K562 (cell line): ENCODE data around the gene ADK. TPM values are rescaled to one million over a fixed set of nuclear protein-coding genes. Genes with fewer than 3 reads are reported as not detected.
A peak's percentile ranks its signal among the peaks of the same experiment; 100 is the strongest.

ENCODE experiments used
- ATAC-seq: fragments of 200-7000 bp; cut with Tn5 transposase; 3 replicates; pipeline ENCODE4 v1.9.1; 2020; ENCODE audit warnings: moderate library complexity
- BruUV-seq: library from RNA; stranded (reverse); fragments of 400-500 nt; replicated peaks from 2 replicates; lab custom pipeline; 2021; lab: Mats Ljungman, UMichigan
- CTCF ChIA-PET: fragments of 300-600 bp; formaldehyde crosslinking; extraction: SDS; loops from one replicate; lab custom pipeline; 2021; ENCODE audit warnings: low intra/inter-chr PET ratio; lab: Yijun Ruan, JAX
- POLR2A ChIA-PET: fragments of 300-600, 350-650 bp; sonication (Branson Sonifier 250); formaldehyde crosslinking; extraction: SDS; loops from one replicate; lab custom pipeline; 2021; ENCODE audit warnings: antibody characterized with exemption, inconsistent platforms; lab: Yijun Ruan, JAX
- DNase-seq, 4 experiments: peaks; one replicate each; pipeline versions ENCODE4 v3.0.0 to v3.0.0-alpha.2; 2011 to 2018; ENCODE audit warnings: low spot score in 3 of 4, mixed read lengths in 3 of 4; ENCODE audit errors: extremely low read depth in 1 of 4
- FAIRE-seq: peaks from 2 replicates; lab custom pipeline; 2011; peaks lifted over from hg19 to GRCh38; lab: Jason Lieb, UNC
- H2AFZ ChIP-seq: 2 replicates; pipeline ENCODE4 v1.6.0; 2011; ENCODE audit warnings: low read depth, low read length, control low read depth, inconsistent platforms
- H3K27ac ChIP-seq: fragments of 200-600 bp; 3 replicates; pipeline ENCODE4 v1.8.0; 2011; ENCODE audit warnings: low read depth, mild to moderate bottlenecking, control low read depth, inconsistent platforms, low read length, moderate library complexity, mixed read lengths; ENCODE audit errors: extremely low read depth
- H3K27me3 ChIP-seq, 2 experiments: fragments of 300-600 bp in 1 of 2; 2 replicates in 1 of 2; 3 replicates in 1 of 2; pipeline versions ENCODE4 v1.6.0 to v1.8.0; 2011; ENCODE audit warnings: inconsistent platforms in 2 of 2, low read length in 2 of 2, mild to moderate bottlenecking in 1 of 2, mixed read lengths in 1 of 2, moderate library complexity in 1 of 2; ENCODE audit not compliant: control insufficient read depth in 2 of 2, insufficient read depth in 2 of 2
- H3K36me3 ChIP-seq: fragments of 300-600 bp; 3 replicates; pipeline ENCODE4 v1.8.0; 2011; ENCODE audit warnings: mild to moderate bottlenecking, low read length, inconsistent platforms; ENCODE audit not compliant: control insufficient read depth, insufficient read depth
- H3K4me1 ChIP-seq, 2 experiments: fragments of 200-600 bp in 1 of 2; replicated peaks in 1 of 2; 2 replicates in 1 of 2; 3 replicates in 1 of 2; pipeline versions ENCODE4 v1.5.1 to v1.8.0; 2011; ENCODE audit warnings: inconsistent platforms in 2 of 2, low read length in 2 of 2, mild to moderate bottlenecking in 1 of 2, mixed read lengths in 1 of 2, moderate library complexity in 1 of 2; ENCODE audit not compliant: control insufficient read depth in 2 of 2, insufficient read depth in 2 of 2
- H3K4me2 ChIP-seq: 2 replicates; pipeline ENCODE4 v1.6.1; 2011; ENCODE audit warnings: low read length, control low read depth, inconsistent platforms, mixed read lengths; ENCODE audit not compliant: insufficient read depth
- H3K4me3 ChIP-seq: fragments of 200-600 bp; sonication (generic), shearing (Covaris generic); 2 replicates; pipeline ENCODE4 v1.5.1; 2016; ENCODE audit warnings: control low read depth, inconsistent platforms
- H3K79me2 ChIP-seq: fragments of 200-600 bp; 3 replicates; pipeline ENCODE4 v1.8.0; 2011; ENCODE audit warnings: low read length, inconsistent platforms; ENCODE audit not compliant: control insufficient read depth, insufficient read depth
- H3K9ac ChIP-seq, 2 experiments: 2 replicates each; pipeline versions ENCODE4 v1.6.0 to v1.6.1; 2011; ENCODE audit warnings: low read depth in 2 of 2, low read length in 2 of 2, control low read depth in 1 of 2, inconsistent platforms in 1 of 2, mild to moderate bottlenecking in 1 of 2, mixed read lengths in 1 of 2; ENCODE audit not compliant: insufficient read depth in 1 of 2
- H3K9me1 ChIP-seq: one replicate; pipeline ENCODE4 v1.6.0; 2011; ENCODE audit warnings: inconsistent platforms, mild to moderate bottlenecking, low read length, moderate library complexity; ENCODE audit not compliant: control insufficient read depth, insufficient read depth
- H3K9me3 ChIP-seq: replicated peaks from 2 replicates; pipeline ENCODE4 v1.5.1; 2011; ENCODE audit warnings: low read depth, low read length, inconsistent platforms; ENCODE audit not compliant: control insufficient read depth, insufficient read depth
- H4K20me1 ChIP-seq: replicated peaks from 2 replicates; pipeline ENCODE4 v1.6.1; 2011; ENCODE audit warnings: low read length, inconsistent platforms, mixed read lengths; ENCODE audit not compliant: control insufficient read depth, insufficient read depth
- ATF1 ChIP-seq, 2 experiments: fragments of 450-650 bp in 1 of 2; IDR thresholded peaks; 2 replicates each; pipeline ENCODE4 v1.6.1; 2016; ENCODE audit warnings: missing compliant biosample characterization in 1 of 2, missing genetic modification characterization in 1 of 2
- CBFB ChIP-seq: sonication (generic); formaldehyde crosslinking; IDR thresholded peaks from 2 replicates; pipeline ENCODE4 v1.4.0; 2020; ENCODE audit warnings: mild to moderate bottlenecking, missing genetic modification reagents
- ELF4 ChIP-seq: fragments of 450-650 bp; formaldehyde crosslinking; IDR thresholded peaks from 2 replicates; pipeline ENCODE4 v1.4.0; 2022; ENCODE audit warnings: missing genetic modification characterization
- ETS2 ChIP-seq: IDR thresholded peaks from 2 replicates; pipeline ENCODE4 v1.6.1; 2016; ENCODE audit warnings: borderline replicate concordance, missing genetic modification characterization, mild to moderate bottlenecking, moderate library complexity, missing compliant biosample characterization; ENCODE audit not compliant: poor library complexity, severe bottlenecking
- HDAC8 ChIP-seq: fragments of 450-650 bp; IDR thresholded peaks from 2 replicates; pipeline ENCODE4 v1.6.1; 2016; ENCODE audit warnings: mild to moderate bottlenecking, missing genetic modification characterization, moderate library complexity, missing compliant biosample characterization
- MTF1 ChIP-seq: fragments of 250-450 bp; sonication (Bioruptor Pico); IDR thresholded peaks from 2 replicates; pipeline ENCODE4 v1.9.0; 2021; ENCODE audit warnings: moderate library complexity, mild to moderate bottlenecking, inconsistent platforms, borderline replicate concordance
- RBM39 ChIP-seq: fragments of 200-400 bp; formaldehyde crosslinking; optimal IDR thresholded peaks from 2 replicates; pipeline ENCODE3; 2018; ENCODE audit warnings: low read depth, low read length
- RNF2 ChIP-seq: sonication (generic); IDR thresholded peaks from 2 replicates; pipeline ENCODE4 v1.6.1; 2016
- TEAD2 ChIP-seq: fragments of 450-650 bp; IDR thresholded peaks from 2 replicates; pipeline ENCODE4 v1.6.1; 2016; ENCODE audit warnings: missing genetic modification characterization, control low read depth, missing compliant biosample characterization
- WGBS: fragments of 100-300 bp; shearing (Covaris generic); methylation state at CpG from one replicate; pipeline ENCODE4 v1.1.6; 2016; ENCODE audit warnings: low coverage, mixed read lengths; ENCODE audit not compliant: insufficient coverage; ENCODE audit errors: missing lambda C conversion rate; 5-methylcytosine and 5-hydroxymethylcytosine counted together
- in situ Hi-C: fragments of 300-500 bp; cut with MboI; formaldehyde crosslinking; loops from 4 replicates; pipeline ENCODE4 v1.15.0; 2018; ENCODE audit warnings: inconsistent platforms, mixed read lengths
- intact Hi-C: fragments of 100-400 bp; cut with micrococcal nuclease; formaldehyde crosslinking; loops from 2 replicates; pipeline ENCODE4 v1.14.2; 2022
- polyA plus RNA-seq, 8 experiments: library from polyadenylated mRNA; depleted of rRNA in 4 of 8; stranded (reverse) in 5 of 8; unstranded in 3 of 8; fragments of >200 nt; fragmentation: Nextera tagmentation in 2 of 8; fragmentation: Illumina TruSeq in 1 of 8; extraction: Ambion mirVana in 2 of 8; extraction: Trizol in 1 of 8; gene quantifications; 2 replicates each; pipeline versions ENCODE4 v1.2.1 to v1.2.3, GENCODE V29; 2011 to 2014; ENCODE audit warnings: inconsistent platforms in 1 of 8, missing spikeins in 1 of 8
- total RNA-seq, 7 experiments: library from RNA; depleted of rRNA in 6 of 7; stranded (reverse); fragments of >200 nt in 6 of 7; fragmentation: Illumina TruSeq in 2 of 7; extraction: Trizol in 2 of 7; gene quantifications; 2 replicates each; pipeline versions ENCODE4 v1.2.1 to v1.2.3, GENCODE V29; 2011 to 2021; ENCODE audit warnings: low replicate concordance in 1 of 7
- TF ChIP-seq, protein P1 (sequence below): IDR thresholded peaks from 2 replicates; pipeline ENCODE4 v1.6.1; 2014; ENCODE audit warnings: antibody characterized with exemption
- TF ChIP-seq, protein P2 (sequence below), 2 experiments: fragments of 450-650 bp in 1 of 2; sonication (generic) in 1 of 2; formaldehyde crosslinking in 1 of 2; IDR thresholded peaks in 1 of 2; conservative IDR thresholded peaks in 1 of 2; 2 replicates each; pipeline versions ENCODE4 v1.6.1 to v1.8.1; 2016 to 2023; ENCODE audit warnings: mild to moderate bottlenecking in 2 of 2, moderate library complexity in 2 of 2, inconsistent platforms in 1 of 2, missing genetic modification reagents in 1 of 2
- TF ChIP-seq, protein P3 (sequence below): sonication (generic); formaldehyde crosslinking; IDR thresholded peaks from 2 replicates; pipeline ENCODE4 v1.8.1; 2023; ENCODE audit warnings: mild to moderate bottlenecking, missing genetic modification reagents
- TF ChIP-seq, protein P4 (sequence below): fragments of 250-450 bp; sonication (Bioruptor Pico); IDR thresholded peaks from 2 replicates; pipeline ENCODE4 v1.8.0; 2022; ENCODE audit warnings: moderate library complexity, mild to moderate bottlenecking, inconsistent platforms
- TF ChIP-seq, protein P5 (sequence below): sonication (generic); formaldehyde crosslinking; IDR thresholded peaks from 2 replicates; pipeline ENCODE4 v1.8.0; 2022; ENCODE audit warnings: mild to moderate bottlenecking, low read depth, missing genetic modification reagents

ADK gene
- total and polyA plus RNA-seq, 9 of the 15 experiments (the other 6 are each of a cell fraction or from before 2014, with no cell fraction given) = 54.2 to 97.8 (median 73.6) TPM

DNA sequence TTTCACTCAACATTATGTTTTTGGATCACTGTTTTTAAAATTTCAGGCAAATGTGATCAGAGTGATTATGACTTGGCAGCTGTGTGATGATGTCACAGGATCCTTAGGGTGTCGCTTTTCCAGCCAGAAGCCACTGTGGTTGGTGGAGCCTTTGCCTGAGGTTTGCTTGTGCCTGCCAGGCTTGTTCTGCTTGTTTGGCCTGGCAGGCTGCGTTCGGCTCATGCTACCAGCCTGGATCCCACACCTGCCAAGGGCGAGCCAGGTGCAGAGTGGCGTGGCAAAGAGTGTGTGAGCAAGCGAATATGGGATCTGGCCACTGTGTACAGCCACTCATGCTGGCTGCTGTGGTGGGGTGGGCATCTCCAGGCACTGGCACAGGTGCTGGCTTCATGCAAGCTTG, 55.7 kb downstream of the ADK start:
- Histone ChIP-seq H2AFZ (no peak overlapping the region), H3K9me3 (no peaks in the 10 kb centered on the region), H3K27me3 (no peaks in the 10 kb centered on the region), H3K4me2 (no peak overlapping the region), H3K79me2 (peaks cover 10% of the 10 kb centered on the region; the same call in 2 of the 3 replicates), H4K20me1 (no peaks in the 10 kb centered on the region), H3K9me1 (no peaks in the 10 kb centered on the region), H3K4me3 (no peak overlapping the region), H3K9ac (peak overlapping the region in 1 of 2 experiments; percentile 64; a peak in 2 of 4 replicates), H3K36me3 (peaks cover 28% of the 10 kb centered on the region; the same call in 2 of the 3 replicates), H3K4me1 (peaks cover 0 to 10% of the 10 kb centered on the region in 2 experiments; a peak in 2 of 5 replicates), H3K27ac (no peak overlapping the region)
- DNase-seq (no peak), FAIRE-seq (no peak), ATAC-seq (no peak; the same call in 2 of the 3 replicates)
- intact Hi-C loops (no loop called here), in situ Hi-C loops (no loop called here)
- TF ChIP-seq, protein P1, sequence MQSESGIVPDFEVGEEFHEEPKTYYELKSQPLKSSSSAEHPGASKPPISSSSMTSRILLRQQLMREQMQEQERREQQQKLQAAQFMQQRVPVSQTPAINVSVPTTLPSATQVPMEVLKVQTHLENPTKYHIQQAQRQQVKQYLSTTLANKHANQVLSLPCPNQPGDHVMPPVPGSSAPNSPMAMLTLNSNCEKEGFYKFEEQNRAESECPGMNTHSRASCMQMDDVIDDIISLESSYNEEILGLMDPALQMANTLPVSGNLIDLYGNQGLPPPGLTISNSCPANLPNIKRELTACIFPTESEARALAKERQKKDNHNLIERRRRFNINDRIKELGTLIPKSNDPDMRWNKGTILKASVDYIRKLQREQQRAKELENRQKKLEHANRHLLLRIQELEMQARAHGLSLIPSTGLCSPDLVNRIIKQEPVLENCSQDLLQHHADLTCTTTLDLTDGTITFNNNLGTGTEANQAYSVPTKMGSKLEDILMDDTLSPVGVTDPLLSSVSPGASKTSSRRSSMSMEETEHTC = no peak
- TF ChIP-seq MTF1 (no peak), RBM39 (no peak), ETS2 (tag) (no peak), CBFB (CRISPR knock-in tag) (no peak), TEAD2 (tag) (no peak), RNF2 (no peak), ELF4 (CRISPR knock-in tag) (no peak), HDAC8 (tag) (no peak), ATF1 (CRISPR knock-in tag; IDR thresholded peaks at IDR 0.05) (no peak), ATF1 (tag; IDR thresholded peaks at IDR 0.05) (0 out of 2 replicates have a peak, but pooled peaks have one; percentile 19)
- TF ChIP-seq, protein P2, sequence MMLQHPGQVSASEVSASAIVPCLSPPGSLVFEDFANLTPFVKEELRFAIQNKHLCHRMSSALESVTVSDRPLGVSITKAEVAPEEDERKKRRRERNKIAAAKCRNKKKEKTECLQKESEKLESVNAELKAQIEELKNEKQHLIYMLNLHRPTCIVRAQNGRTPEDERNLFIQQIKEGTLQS (IDR thresholded peaks at IDR 0.05) = peak; percentile 48; the same call in 1 of the 2 replicates
- TF ChIP-seq, protein P2 (CRISPR knock-in tag; conservative IDR thresholded peaks at IDR 0.05) = no peak
- TF ChIP-seq, protein P3, sequence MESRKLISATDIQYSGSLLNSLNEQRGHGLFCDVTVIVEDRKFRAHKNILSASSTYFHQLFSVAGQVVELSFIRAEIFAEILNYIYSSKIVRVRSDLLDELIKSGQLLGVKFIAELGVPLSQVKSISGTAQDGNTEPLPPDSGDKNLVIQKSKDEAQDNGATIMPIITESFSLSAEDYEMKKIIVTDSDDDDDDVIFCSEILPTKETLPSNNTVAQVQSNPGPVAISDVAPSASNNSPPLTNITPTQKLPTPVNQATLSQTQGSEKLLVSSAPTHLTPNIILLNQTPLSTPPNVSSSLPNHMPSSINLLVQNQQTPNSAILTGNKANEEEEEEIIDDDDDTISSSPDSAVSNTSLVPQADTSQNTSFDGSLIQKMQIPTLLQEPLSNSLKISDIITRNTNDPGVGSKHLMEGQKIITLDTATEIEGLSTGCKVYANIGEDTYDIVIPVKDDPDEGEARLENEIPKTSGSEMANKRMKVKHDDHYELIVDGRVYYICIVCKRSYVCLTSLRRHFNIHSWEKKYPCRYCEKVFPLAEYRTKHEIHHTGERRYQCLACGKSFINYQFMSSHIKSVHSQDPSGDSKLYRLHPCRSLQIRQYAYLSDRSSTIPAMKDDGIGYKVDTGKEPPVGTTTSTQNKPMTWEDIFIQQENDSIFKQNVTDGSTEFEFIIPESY (CRISPR knock-in tag) = no peak
- TF ChIP-seq, protein P4, sequence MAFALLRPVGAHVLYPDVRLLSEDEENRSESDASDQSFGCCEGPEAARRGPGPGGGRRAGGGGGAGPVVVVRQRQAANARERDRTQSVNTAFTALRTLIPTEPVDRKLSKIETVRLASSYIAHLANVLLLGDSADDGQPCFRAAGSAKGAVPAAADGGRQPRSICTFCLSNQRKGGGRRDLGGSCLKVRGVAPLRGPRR (CRISPR knock-in tag) = no peak
- TF ChIP-seq, protein P5, sequence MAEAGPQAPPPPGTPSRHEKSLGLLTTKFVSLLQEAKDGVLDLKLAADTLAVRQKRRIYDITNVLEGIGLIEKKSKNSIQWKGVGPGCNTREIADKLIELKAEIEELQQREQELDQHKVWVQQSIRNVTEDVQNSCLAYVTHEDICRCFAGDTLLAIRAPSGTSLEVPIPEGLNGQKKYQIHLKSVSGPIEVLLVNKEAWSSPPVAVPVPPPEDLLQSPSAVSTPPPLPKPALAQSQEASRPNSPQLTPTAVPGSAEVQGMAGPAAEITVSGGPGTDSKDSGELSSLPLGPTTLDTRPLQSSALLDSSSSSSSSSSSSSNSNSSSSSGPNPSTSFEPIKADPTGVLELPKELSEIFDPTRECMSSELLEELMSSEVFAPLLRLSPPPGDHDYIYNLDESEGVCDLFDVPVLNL (CRISPR knock-in tag) = 0 out of 2 replicates have a peak, but pooled peaks have one; percentile 49
- 93% methylated on average over 6 of the region's 6 CpGs for WGBS
- ChIA-PET CTCF (no interaction called here), POLR2A (interaction anchor here (0.6 to 1.7 kb wide), 2 partner anchors 17 to 169 kb away, joined by 3 to 5 read pairs; no protein-coding TSS in a partner anchor)
- BruUV-seq = no TSS peak
